ENCODE results near the gene BEND6.

DNA sequence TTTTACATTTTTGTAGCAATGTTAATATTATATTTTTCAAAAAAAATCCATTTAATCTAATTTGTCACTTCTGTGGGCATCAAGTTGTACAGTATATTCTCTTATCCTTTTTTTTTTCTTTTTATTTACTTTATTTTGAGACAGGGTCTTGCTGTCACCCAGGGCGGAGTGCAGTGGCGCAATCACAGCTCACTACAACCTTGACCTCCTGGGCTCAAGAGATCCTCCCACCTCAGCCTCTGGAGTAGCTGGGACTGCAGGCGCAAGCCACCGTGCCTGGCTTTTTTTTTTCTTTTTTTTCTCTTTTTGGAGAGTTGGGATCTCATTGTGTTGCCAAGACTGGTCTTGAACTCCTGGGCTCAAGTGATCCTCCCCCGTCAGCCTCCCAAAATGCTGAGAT lies 14.4 kb upstream of the BEND6 start:
- TF ChIP-seq CTCF (IDR thresholded peaks at IDR 0.05; ENCODE audit: low read depth, low read length), result no peak
- no peak for TF ChIP-seq MAX (IDR thresholded peaks at IDR 0.05; ENCODE audit: low read depth, low read length)
- TF ChIP-seq MYC (IDR thresholded peaks at IDR 0.05; ENCODE audit: low read depth, low read length), result no peak
- no peak for TF ChIP-seq POLR2A (IDR thresholded peaks at IDR 0.05; ENCODE audit: extremely low read depth, insufficient read length)
